ENCODE measurements around the gene THAP8. TPM values are rescaled to one million over a fixed set of nuclear protein-coding genes. Genes with fewer than 3 reads are reported as not detected.
A peak's percentile ranks its signal among the peaks of the same experiment; 100 is the strongest.

Gene THAP8
- polyA plus RNA-seq, 1 donor (not counting 4 experiments of a cell fraction or from before 2014, with no cell fraction given) = 1.8 TPM

DNA sequence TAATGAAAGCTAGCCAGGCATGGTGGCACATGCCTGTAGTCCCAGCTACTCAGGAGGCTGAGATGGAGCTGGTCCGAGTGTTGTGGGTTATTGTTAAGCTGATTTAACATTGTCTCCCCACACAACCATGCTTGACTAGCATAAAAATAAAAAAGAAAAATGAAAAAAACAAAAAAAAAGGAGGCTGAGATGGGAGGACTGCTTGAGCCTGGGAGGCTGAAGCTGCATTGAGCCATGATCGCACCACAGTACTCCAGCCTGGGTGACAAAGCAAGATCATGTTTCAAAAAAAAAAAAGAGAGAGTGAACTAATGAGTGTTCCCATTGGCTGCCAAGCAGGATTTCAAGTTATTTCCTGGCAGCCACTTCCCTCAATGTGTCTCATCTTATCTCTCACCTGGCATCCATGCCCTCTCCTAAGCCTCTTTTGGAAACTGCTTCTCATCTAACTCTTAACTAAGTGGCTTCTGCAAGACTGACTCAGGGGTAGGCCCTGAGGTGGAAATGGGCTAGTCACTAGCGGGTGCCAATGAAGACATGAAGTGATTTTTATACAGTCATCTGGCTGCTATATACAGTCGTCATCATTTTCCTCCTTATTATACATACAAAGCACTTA, 4.9 kb downstream of the THAP8 start:
- Histone ChIP-seq H3K4me1 (ENCODE audit: control insufficient read depth, extremely low read depth, insufficient read depth, low read length) (peaks cover 5% of the 10 kb centered on the region), H3K9ac (ENCODE audit: control insufficient read depth, extremely low read depth, insufficient read depth, low read length) (no peak overlapping the region), H3K4me3 (ENCODE audit: control insufficient read depth in 2 of 3, extremely low read depth in 1 of 3, insufficient read depth in 2 of 3, low read depth in 1 of 3, low read length in 3 of 3) (no peak overlapping the region), H2AFZ (ENCODE audit: control insufficient read depth, low read length) (no peak overlapping the region), H4K20me1 (ENCODE audit: control insufficient read depth, extremely low read depth, insufficient read depth, low read length) (no peaks in the 10 kb centered on the region), H3K9me1 (ENCODE audit: control insufficient read depth, extremely low read depth, insufficient read depth, low read length) (no peaks in the 10 kb centered on the region), H3K9me3 (ENCODE audit: control insufficient read depth, low read depth, low read length) (no peaks in the 10 kb centered on the region), H3K36me3 (ENCODE audit: control insufficient read depth in 2 of 2, extremely low read depth in 1 of 2, insufficient read depth in 2 of 2, low read length in 2 of 2) (no peaks in the 10 kb centered on the region), H3K79me2 (ENCODE audit: control insufficient read depth, insufficient read depth, low read length) (no peaks in the 10 kb centered on the region), H3K27me3 (ENCODE audit: control insufficient read depth, extremely low read depth, insufficient read depth, low read length) (no peaks in the 10 kb centered on the region), H3K27ac (ENCODE audit: control insufficient read depth, insufficient read depth, low read length) (peak overlapping the region; percentile 55), H3K4me2 (ENCODE audit: control insufficient read depth, extremely low read depth, insufficient read depth, low read depth, low read length) (no peak overlapping the region)
- TF ChIP-seq EZH2 (IDR thresholded peaks at IDR 0.05; ENCODE audit: low read length) = no peak
- DNase-seq (ENCODE audit: low read depth, low spot score) = peak; percentile 46
- peak; percentile 94 for FAIRE-seq
- dilution Hi-C loops (cut with MboI; ENCODE audit: extremely low pct_ligation_motif_present, low sequenced_read_pairs) = no loop called here

GRCh38 chr19:36047835-36048234, 6.2 kb downstream of the THAP8 start:
- H3K79me2 ChIP-seq (ENCODE audit: control insufficient read depth, insufficient read depth, low read length) = no peaks in the 10 kb centered on the region
- H3K4me2 ChIP-seq (ENCODE audit: control insufficient read depth, extremely low read depth, insufficient read depth, low read depth, low read length) = no peak overlapping the region
- H3K9me1 ChIP-seq (ENCODE audit: control insufficient read depth, extremely low read depth, insufficient read depth, low read length) = no peaks in the 10 kb centered on the region
- no peak overlapping the region for H3K27ac ChIP-seq (ENCODE audit: control insufficient read depth, insufficient read depth, low read length)
- no peak for DNase-seq (ENCODE audit: low read depth, low spot score)
- no peaks in the 10 kb centered on the region for H3K4me1 ChIP-seq (ENCODE audit: control insufficient read depth, extremely low read depth, insufficient read depth, low read length)
- no peak overlapping the region for H2AFZ ChIP-seq (ENCODE audit: control insufficient read depth, low read length)
- no peak overlapping the region for H3K4me3 ChIP-seq (ENCODE audit: control insufficient read depth in 2 of 3, extremely low read depth in 1 of 3, insufficient read depth in 2 of 3, low read depth in 1 of 3, low read length in 3 of 3)
- no peaks in the 10 kb centered on the region for H4K20me1 ChIP-seq (ENCODE audit: control insufficient read depth, extremely low read depth, insufficient read depth, low read length)
- TF ChIP-seq CTCF (optimal IDR thresholded peaks at IDR 0.05 in 1 of 3, IDR thresholded peaks at IDR 0.05 in 1 of 3, conservative IDR thresholded peaks at IDR 0.05 in 1 of 3; ENCODE audit: extremely low read depth in 1 of 3, insufficient read depth in 2 of 3, low read length in 3 of 3) (no peak), EZH2 (IDR thresholded peaks at IDR 0.05; ENCODE audit: low read length) (no peak)
- H3K9ac ChIP-seq (ENCODE audit: control insufficient read depth, extremely low read depth, insufficient read depth, low read length) = no peak overlapping the region
- H3K27me3 ChIP-seq (ENCODE audit: control insufficient read depth, extremely low read depth, insufficient read depth, low read length) = no peaks in the 10 kb centered on the region
- H3K36me3 ChIP-seq (ENCODE audit: control insufficient read depth in 2 of 2, extremely low read depth in 1 of 2, insufficient read depth in 2 of 2, low read length in 2 of 2) = no peaks in the 10 kb centered on the region
- dilution Hi-C loops (cut with MboI; ENCODE audit: extremely low pct_ligation_motif_present, low sequenced_read_pairs) = no loop called here
- no peaks in the 10 kb centered on the region for H3K9me3 ChIP-seq (ENCODE audit: control insufficient read depth, low read depth, low read length)
- no peak for FAIRE-seq

Data from keratinocyte (primary cell).